Measurements from ENCODE around the gene ZBTB7B.
"Not testable (repeated sequence)": the region's sequence is repeated elsewhere in the genome, so short reads cannot be mapped to it uniquely, and the experiment has no call there.

Gene ZBTB7B

GRCh38 chr1:154990276-154990675, 12.3 kb upstream of the ZBTB7B start:
- H3K4me3 ChIP-seq: no peak overlapping the region
- TF ChIP-seq CTCF (IDR thresholded peaks at IDR 0.05): no peak
- no peak overlapping the region for H3K27ac ChIP-seq
- DNase-seq (ENCODE audit: low spot score): no peak

- no peak overlapping the region for H3K4me3 ChIP-seq
- DNase-seq (ENCODE audit: low spot score): no peak
- no peak for TF ChIP-seq CTCF (IDR thresholded peaks at IDR 0.05)
- no peak overlapping the region for H3K27ac ChIP-seq
These were observed 9.7 kb upstream of the ZBTB7B start for GRCh38 chr1:154992721-154993571.

GRCh38 chr1:154993572-154994268, 8.9 kb upstream of the ZBTB7B start, which contains the start of gene LENEP:
TSS of gene LENEP (plus strand) at chr1:154993586. CDS start at chr1:154993608, 22 bp downstream.
- Histone ChIP-seq H3K4me3 (no peak within 1 kb of the TSS), H3K27ac (no peak within 1 kb of the TSS)
- TF ChIP-seq CTCF (IDR thresholded peaks at IDR 0.05): no peak
- no peak for DNase-seq (ENCODE audit: low spot score)

- Histone ChIP-seq H3K27ac (no peak overlapping the region), H3K4me3 (no peak overlapping the region)
- no peak for DNase-seq (ENCODE audit: low spot score)
- TF ChIP-seq CTCF (IDR thresholded peaks at IDR 0.05): no peak
These were observed 8.4 kb upstream of the ZBTB7B start for GRCh38 chr1:154994269-154994587.

GRCh38 chr1:154994591-154994990, 8.0 kb upstream of the ZBTB7B start:
- H3K27ac ChIP-seq: no peak overlapping the region
- no peak overlapping the region for H3K4me3 ChIP-seq
- TF ChIP-seq CTCF (IDR thresholded peaks at IDR 0.05): no peak
- no peak for DNase-seq (ENCODE audit: low spot score)

GRCh38 chr1:154995301-154995983, 7.2 kb upstream of the ZBTB7B start:
- H3K27ac ChIP-seq, H3K4me3 ChIP-seq: not testable (repeated sequence)
- DNase-seq (ENCODE audit: low spot score): peak; percentile 72

- no peak for TF ChIP-seq CTCF (IDR thresholded peaks at IDR 0.05)
- no peak overlapping the region for H3K27ac ChIP-seq
- no peak overlapping the region for H3K4me3 ChIP-seq
- no peak for DNase-seq (ENCODE audit: low spot score)
These were observed 5.5 kb upstream of the ZBTB7B start for GRCh38 chr1:154996966-154997701.

Measured in coronary artery (tissue), 2 donors.